Parathyroid adenoma (tissue), 2 donors: ENCODE measurements around the gene TBC1D8.

Experiments
- H2AFZ ChIP-seq: fragments of 300-600 bp; sonication (generic); one replicate; pipeline ENCODE4 v1.7.0; 2017; ENCODE audit warnings: antibody characterized with exemption, mild to moderate bottlenecking
- H3K27ac ChIP-seq: fragments of 300-600 bp; sonication (generic); one replicate; pipeline ENCODE4 v1.7.0; 2017
- H3K27me3 ChIP-seq: fragments of 300-600 bp; sonication (generic); one replicate; pipeline ENCODE4 v1.7.0; 2017; ENCODE audit warnings: low read length; ENCODE audit not compliant: control insufficient read depth, insufficient read depth
- H3K36me3 ChIP-seq: fragments of 300-600 bp; sonication (generic); one replicate; pipeline ENCODE4 v1.7.0; 2017; ENCODE audit warnings: low read length; ENCODE audit not compliant: control insufficient read depth, insufficient read depth
- H3K4me1 ChIP-seq: fragments of 300-600 bp; sonication (generic); one replicate; pipeline ENCODE4 v1.7.0; 2017; ENCODE audit warnings: control low read depth
- H3K4me2 ChIP-seq: fragments of 300-600 bp; sonication (generic); one replicate; pipeline ENCODE4 v1.7.0; 2017; ENCODE audit warnings: low read length
- H3K4me3 ChIP-seq: fragments of 300-600 bp; sonication (generic); one replicate; pipeline ENCODE4 v1.7.0; 2017; ENCODE audit warnings: low read depth, low read length
- H3K79me2 ChIP-seq: fragments of 300-600 bp; sonication (generic); one replicate; pipeline ENCODE4 v1.7.0; 2017; ENCODE audit warnings: control low read depth
- H3K9ac ChIP-seq: fragments of 300-600 bp; sonication (generic); one replicate; pipeline ENCODE4 v1.7.0; 2017; ENCODE audit warnings: mild to moderate bottlenecking
- H3K9me3 ChIP-seq: fragments of 300-600 bp; sonication (generic); one replicate; pipeline ENCODE4 v1.7.0; 2017; ENCODE audit warnings: low read length; ENCODE audit not compliant: control insufficient read depth
- TF ChIP-seq, protein P1 (sequence below): fragments of 300-600 bp; sonication (generic); IDR thresholded peaks from one replicate; pipeline ENCODE4 v1.7.0; 2017; ENCODE audit warnings: antibody characterized with exemption, mild to moderate bottlenecking
- donor health status: primary hyperparathyroidism.

The TBC1D8 gene

DNA sequence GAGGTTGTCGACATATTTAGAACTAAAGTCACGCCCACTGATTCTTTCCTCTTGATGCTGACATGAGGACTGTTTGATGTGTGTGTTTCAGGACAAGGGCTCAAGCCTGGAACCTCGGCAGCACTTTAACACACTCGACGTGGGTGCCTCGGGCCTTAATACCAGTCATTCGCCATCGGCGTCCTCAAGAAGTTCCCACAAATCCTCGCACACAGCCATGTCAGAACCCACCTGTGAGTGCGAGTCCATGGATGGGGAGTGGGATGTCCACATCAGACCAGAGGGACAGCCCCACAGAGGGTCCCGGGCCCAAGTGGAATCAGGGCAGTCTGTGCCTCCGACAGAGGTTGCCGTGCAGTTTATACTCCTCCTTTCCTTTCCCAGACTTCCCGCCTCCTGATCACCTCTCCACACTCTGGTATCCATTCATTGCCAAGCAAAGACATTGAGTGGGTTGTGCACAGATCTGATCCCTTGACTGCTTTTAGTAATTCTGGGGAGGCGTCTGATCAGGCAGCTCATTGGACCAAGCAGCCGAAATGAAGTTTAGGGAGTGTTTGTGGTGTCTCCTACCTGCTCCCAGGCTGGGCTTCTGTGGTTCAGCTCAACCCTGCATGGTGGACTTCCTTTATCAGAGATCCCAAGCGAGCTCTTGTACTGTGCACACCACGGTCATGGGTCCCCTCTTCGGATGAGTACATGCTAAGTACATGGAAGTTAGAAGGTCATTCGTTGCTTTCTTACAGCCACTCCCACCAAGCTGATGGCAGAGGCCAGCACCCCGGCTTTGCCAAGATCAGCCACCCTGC is 176.3 kb downstream of the TBC1D8 start:
- H3K4me1 ChIP-seq = no peaks in the 10 kb centered on the region
- H3K4me3 ChIP-seq = no peak overlapping the region
- no peak overlapping the region for H3K27ac ChIP-seq
- no peak overlapping the region for H3K4me2 ChIP-seq
- no peak overlapping the region for H2AFZ ChIP-seq
- no peak overlapping the region for H3K9ac ChIP-seq
- H3K9me3 ChIP-seq = no peaks in the 10 kb centered on the region
- no peaks in the 10 kb centered on the region for H3K36me3 ChIP-seq
- TF ChIP-seq, protein P1, sequence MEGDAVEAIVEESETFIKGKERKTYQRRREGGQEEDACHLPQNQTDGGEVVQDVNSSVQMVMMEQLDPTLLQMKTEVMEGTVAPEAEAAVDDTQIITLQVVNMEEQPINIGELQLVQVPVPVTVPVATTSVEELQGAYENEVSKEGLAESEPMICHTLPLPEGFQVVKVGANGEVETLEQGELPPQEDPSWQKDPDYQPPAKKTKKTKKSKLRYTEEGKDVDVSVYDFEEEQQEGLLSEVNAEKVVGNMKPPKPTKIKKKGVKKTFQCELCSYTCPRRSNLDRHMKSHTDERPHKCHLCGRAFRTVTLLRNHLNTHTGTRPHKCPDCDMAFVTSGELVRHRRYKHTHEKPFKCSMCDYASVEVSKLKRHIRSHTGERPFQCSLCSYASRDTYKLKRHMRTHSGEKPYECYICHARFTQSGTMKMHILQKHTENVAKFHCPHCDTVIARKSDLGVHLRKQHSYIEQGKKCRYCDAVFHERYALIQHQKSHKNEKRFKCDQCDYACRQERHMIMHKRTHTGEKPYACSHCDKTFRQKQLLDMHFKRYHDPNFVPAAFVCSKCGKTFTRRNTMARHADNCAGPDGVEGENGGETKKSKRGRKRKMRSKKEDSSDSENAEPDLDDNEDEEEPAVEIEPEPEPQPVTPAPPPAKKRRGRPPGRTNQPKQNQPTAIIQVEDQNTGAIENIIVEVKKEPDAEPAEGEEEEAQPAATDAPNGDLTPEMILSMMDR = no peak
- H3K79me2 ChIP-seq = no peaks in the 10 kb centered on the region
- H3K27me3 ChIP-seq = no peaks in the 10 kb centered on the region

DNA sequence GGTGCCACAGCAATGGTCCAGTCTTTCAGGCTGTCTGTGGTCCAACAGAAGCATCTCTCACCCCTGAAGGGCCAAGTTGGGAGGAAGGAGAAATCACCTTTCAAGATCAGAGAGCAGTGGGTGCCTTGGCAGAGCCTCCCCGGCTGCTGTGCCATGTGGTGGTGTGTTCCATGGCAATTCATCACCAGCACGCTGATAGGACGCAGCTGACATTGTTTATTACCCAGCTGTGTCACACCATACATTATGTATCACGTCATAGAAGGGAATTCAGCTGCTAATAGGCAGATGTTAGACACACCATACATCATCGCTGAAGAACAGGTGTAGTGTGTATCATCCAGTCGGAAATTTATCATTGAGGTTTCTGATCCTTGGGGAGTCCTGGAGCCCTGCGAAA is 178.7 kb downstream of the TBC1D8 start:
- no peak overlapping the region for H3K9ac ChIP-seq
- H3K9me3 ChIP-seq = no peaks in the 10 kb centered on the region
- no peak overlapping the region for H3K4me3 ChIP-seq
- no peaks in the 10 kb centered on the region for H3K36me3 ChIP-seq
- no peaks in the 10 kb centered on the region for H3K4me1 ChIP-seq
- no peaks in the 10 kb centered on the region for H3K79me2 ChIP-seq
- no peaks in the 10 kb centered on the region for H3K27me3 ChIP-seq
- H3K4me2 ChIP-seq = no peak overlapping the region
- H3K27ac ChIP-seq = no peak overlapping the region
- TF ChIP-seq, protein P1 = no peak
- H2AFZ ChIP-seq = no peak overlapping the region

DNA sequence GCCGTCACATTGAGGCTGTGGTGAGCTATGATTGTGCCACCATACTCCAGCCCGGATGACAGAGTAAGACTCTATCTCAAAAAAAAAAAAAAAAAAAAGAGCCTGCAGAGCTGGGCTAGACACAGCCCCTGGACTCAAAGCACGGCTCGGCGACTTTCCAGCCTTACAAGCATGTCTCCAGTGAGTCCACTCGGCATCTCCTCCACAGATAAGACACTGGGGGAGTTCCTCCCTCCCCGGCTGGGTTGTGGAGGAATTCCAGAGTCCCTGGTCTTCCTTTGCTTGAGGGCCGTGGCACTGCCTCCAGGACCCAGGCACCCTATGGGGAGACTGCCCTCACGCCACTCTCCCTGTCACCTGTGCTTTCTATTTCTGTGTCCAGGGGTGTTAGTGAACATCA is 180.0 kb downstream of the TBC1D8 start:
- TF ChIP-seq, protein P1 = no peak
- no peaks in the 10 kb centered on the region for H3K36me3 ChIP-seq
- no peak overlapping the region for H3K4me3 ChIP-seq
- no peaks in the 10 kb centered on the region for H3K9me3 ChIP-seq
- no peaks in the 10 kb centered on the region for H3K79me2 ChIP-seq
- H3K27me3 ChIP-seq = no peaks in the 10 kb centered on the region
- H3K4me2 ChIP-seq = no peak overlapping the region
- H3K27ac ChIP-seq = no peak overlapping the region
- H3K4me1 ChIP-seq = no peaks in the 10 kb centered on the region
- H3K9ac ChIP-seq = no peak overlapping the region
- H2AFZ ChIP-seq = no peak overlapping the region

DNA sequence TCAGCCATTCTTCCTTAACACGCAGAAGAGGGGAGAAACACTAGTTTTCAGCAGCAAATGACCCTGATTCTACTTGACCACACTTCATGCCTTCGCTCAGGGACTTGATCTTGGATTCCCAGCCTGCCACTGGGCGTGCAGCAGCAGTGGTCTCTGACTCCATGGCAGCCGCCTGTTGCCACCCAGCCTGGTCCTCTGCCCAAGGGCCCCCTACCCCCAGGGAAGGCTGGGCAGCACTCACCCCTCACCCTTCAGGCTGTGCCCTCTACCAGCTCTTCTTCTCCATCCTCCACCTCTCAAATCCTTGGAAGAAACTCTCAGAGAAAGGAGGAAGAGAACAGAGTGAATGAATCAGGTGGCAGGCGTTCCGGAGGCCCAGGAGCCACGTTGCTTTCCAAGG is 181.2 kb downstream of the TBC1D8 start:
- no peak overlapping the region for H2AFZ ChIP-seq
- no peaks in the 10 kb centered on the region for H3K4me1 ChIP-seq
- TF ChIP-seq, protein P1 = no peak
- H3K9ac ChIP-seq = no peak overlapping the region
- H3K9me3 ChIP-seq = no peaks in the 10 kb centered on the region
- H3K4me3 ChIP-seq = no peak overlapping the region
- no peaks in the 10 kb centered on the region for H3K27me3 ChIP-seq
- H3K27ac ChIP-seq = no peak overlapping the region
- H3K36me3 ChIP-seq = no peaks in the 10 kb centered on the region
- H3K4me2 ChIP-seq = no peak overlapping the region
- H3K79me2 ChIP-seq = no peaks in the 10 kb centered on the region
